ENCODE results near the gene NIPAL3. TPM values are rescaled to one million over a fixed set of nuclear protein-coding genes. Genes with fewer than 3 reads are reported as not detected.

The NIPAL3 gene
- total and polyA plus RNA-seq, 2 donors (not counting 3 experiments of a cell fraction or from before 2014, with no cell fraction given) = 15.5 to 16.0 TPM

GRCh38 chr1:24373044-24373443 is 42.6 kb upstream of the NIPAL3 start:
- H2AFZ ChIP-seq (ENCODE audit: low read depth, low read length) = no peak overlapping the region
- no peak overlapping the region for H3K4me3 ChIP-seq (replicated peaks in 1 of 3; ENCODE audit: insufficient read depth in 1 of 3, low read depth in 1 of 3, low read length in 3 of 3)
- no TSS peak for BruUV-seq (replicated peaks)
- no peaks in the 10 kb centered on the region for H3K36me3 ChIP-seq (ENCODE audit: control insufficient read depth in 2 of 2, extremely low read depth in 1 of 2, insufficient read depth in 2 of 2, low read length in 2 of 2)
- H3K4me1 ChIP-seq (ENCODE audit: control insufficient read depth, extremely low read depth, insufficient read depth, low read length) = no peaks in the 10 kb centered on the region
- no peaks in the 10 kb centered on the region for H3K9me1 ChIP-seq (replicated peaks; ENCODE audit: control insufficient read depth, extremely low read depth, insufficient read depth, low read length)
- no peaks in the 10 kb centered on the region for H4K20me1 ChIP-seq (replicated peaks; ENCODE audit: control insufficient read depth, extremely low read depth, insufficient read depth, low read length)
- CTCF ChIA-PET = interaction anchor here (1.2 to 2.5 kb wide), 3 partner anchors 13 to 171 kb away, joined by 3 to 10 read pairs (median 7); no protein-coding TSS in a partner anchor
- H3K9me3 ChIP-seq (replicated peaks; ENCODE audit: control insufficient read depth, insufficient read depth, low read length) = no peaks in the 10 kb centered on the region
- POLR2A ChIA-PET = no interaction called here
- H3K4me2 ChIP-seq (ENCODE audit: insufficient read depth, low read length) = no peak overlapping the region
- no peaks in the 10 kb centered on the region for H3K27me3 ChIP-seq (ENCODE audit: control insufficient read depth in 2 of 2, insufficient read depth in 2 of 2, low read length in 2 of 2)
- DNase-seq (ENCODE audit: low read depth, low spot score) (no peak), FAIRE-seq (peak; percentile 28)
- no peak overlapping the region for H3K27ac ChIP-seq (ENCODE audit: insufficient read depth, low read depth, low read length)
- dilution Hi-C loops (cut with MboI; ENCODE audit: extremely low pct_ligation_motif_present, low sequenced_read_pairs) = no loop called here
- H3K9ac ChIP-seq (replicated peaks; ENCODE audit: extremely low read depth, insufficient read depth, low read length) = no peak overlapping the region
- no peaks in the 10 kb centered on the region for H3K79me2 ChIP-seq (ENCODE audit: control insufficient read depth, insufficient read depth, low read length)
- no peak for TF ChIP-seq FOS (IDR thresholded peaks at IDR 0.05; ENCODE audit: borderline replicate concordance, insufficient read depth, low read length)
- TF ChIP-seq POLR2AphosphoS5 (IDR thresholded peaks at IDR 0.05; ENCODE audit: insufficient read depth, low read depth, low read length) = no peak
- TF ChIP-seq GATA2 (IDR thresholded peaks at IDR 0.05; ENCODE audit: insufficient read depth, insufficient read length, low read depth, low read length) = no peak
- no peak for TF ChIP-seq CTCF (IDR thresholded peaks at IDR 0.05; ENCODE audit: extremely low read depth in 1 of 2, insufficient read depth in 1 of 2, low read depth in 1 of 2, low read length in 2 of 2)
- no peak for TF ChIP-seq POLR2A (IDR thresholded peaks at IDR 0.05; ENCODE audit: low read depth, low read length)
- no peak for TF ChIP-seq EZH2 (IDR thresholded peaks at IDR 0.05; ENCODE audit: borderline replicate concordance, low read depth, low read length, severe bottlenecking)
- TF ChIP-seq MAX (IDR thresholded peaks at IDR 0.05; ENCODE audit: insufficient read depth, insufficient read length) = no peak
- intact Hi-C loops (cut with micrococcal nuclease) = no loop called here
